Vagina (tissue), 2 donors: Measurements from ENCODE around the gene WFDC5. TPM values are rescaled to one million over a fixed set of nuclear protein-coding genes. Genes with fewer than 3 reads are reported as not detected.

ENCODE experiments used
- DNase-seq, 2 donors: peaks; one replicate each; pipeline ENCODE4 v3.0.0-alpha.2; 2017; ENCODE audit errors: extremely low spot score in 2 of 2
- H3K27ac ChIP-seq: fragments of 200-600 bp; sonication (generic); one replicate; pipeline ENCODE4 v1.5.1; 2019
- H3K27me3 ChIP-seq: fragments of 200-600 bp; sonication (generic); one replicate; pipeline ENCODE4 v1.5.1; 2019
- H3K36me3 ChIP-seq, 2 donors: fragments of 200-600 bp; sonication (generic); one replicate each; pipeline ENCODE4 v1.5.1; 2017 to 2019
- H3K4me1 ChIP-seq: fragments of 200-600 bp; sonication (generic); one replicate; pipeline ENCODE4 v1.5.1; 2019
- H3K4me3 ChIP-seq, 2 donors: fragments of 200-600 bp; sonication (generic); 1 replicate in 1 of 2; 2 replicates in 1 of 2; pipeline ENCODE4 v1.5.1; 2016 to 2019
- H3K9me3 ChIP-seq: fragments of 200-600 bp; sonication (generic); one replicate; pipeline ENCODE4 v1.5.1; 2019
- POLR2A ChIP-seq, 2 donors: fragments of 450-650 bp; IDR thresholded peaks; one replicate each; pipeline ENCODE4 v1.6.1; 2017; ENCODE audit warnings: antibody characterized with exemption in 2 of 2, mild to moderate bottlenecking in 2 of 2, moderate library complexity in 2 of 2
- POLR2AphosphoS5 ChIP-seq, 2 donors: sonication (generic); formaldehyde crosslinking; IDR thresholded peaks; one replicate each; pipeline ENCODE4 v1.9.0; 2017; ENCODE audit warnings: antibody characterized with exemption in 2 of 2, mild to moderate bottlenecking in 2 of 2, low read depth in 1 of 2; ENCODE audit not compliant: insufficient read depth in 1 of 2
- intact Hi-C: fragments of 100-400 bp; cut with DNase I; formaldehyde crosslinking; loops from one replicate; pipeline ENCODE4 v1.15.1; 2023
- total RNA-seq: library from RNA; depleted of rRNA; stranded (reverse); fragments of >200 nt; gene quantifications from one replicate; pipeline ENCODE4 v1.2.3, GENCODE V29; 2016
- TF ChIP-seq, protein P1 (sequence below), 3 experiments: fragments of 450-650 bp in 2 of 3; fragments of 200-600 bp in 1 of 3; sonication (generic) in 1 of 3; IDR thresholded peaks; one replicate each; pipeline ENCODE4 v1.5.1; 2017 to 2019; ENCODE audit warnings: antibody characterized with exemption in 3 of 3, mild to moderate bottlenecking in 2 of 3, moderate library complexity in 2 of 3

Gene WFDC5
- total RNA-seq, 1 donor from 2014 or later, result 6.1 TPM

GRCh38 chr20:45095805-45096238 is 19.2 kb downstream of the WFDC5 start:
- no peaks in the 10 kb centered on the region for H3K9me3 ChIP-seq
- peaks cover 6% of the 10 kb centered on the region for H3K27me3 ChIP-seq
- TF ChIP-seq, protein P1, sequence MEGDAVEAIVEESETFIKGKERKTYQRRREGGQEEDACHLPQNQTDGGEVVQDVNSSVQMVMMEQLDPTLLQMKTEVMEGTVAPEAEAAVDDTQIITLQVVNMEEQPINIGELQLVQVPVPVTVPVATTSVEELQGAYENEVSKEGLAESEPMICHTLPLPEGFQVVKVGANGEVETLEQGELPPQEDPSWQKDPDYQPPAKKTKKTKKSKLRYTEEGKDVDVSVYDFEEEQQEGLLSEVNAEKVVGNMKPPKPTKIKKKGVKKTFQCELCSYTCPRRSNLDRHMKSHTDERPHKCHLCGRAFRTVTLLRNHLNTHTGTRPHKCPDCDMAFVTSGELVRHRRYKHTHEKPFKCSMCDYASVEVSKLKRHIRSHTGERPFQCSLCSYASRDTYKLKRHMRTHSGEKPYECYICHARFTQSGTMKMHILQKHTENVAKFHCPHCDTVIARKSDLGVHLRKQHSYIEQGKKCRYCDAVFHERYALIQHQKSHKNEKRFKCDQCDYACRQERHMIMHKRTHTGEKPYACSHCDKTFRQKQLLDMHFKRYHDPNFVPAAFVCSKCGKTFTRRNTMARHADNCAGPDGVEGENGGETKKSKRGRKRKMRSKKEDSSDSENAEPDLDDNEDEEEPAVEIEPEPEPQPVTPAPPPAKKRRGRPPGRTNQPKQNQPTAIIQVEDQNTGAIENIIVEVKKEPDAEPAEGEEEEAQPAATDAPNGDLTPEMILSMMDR (IDR thresholded peaks at IDR 0.05), result peak in 1 of 3 experiments; percentile 38
- TF ChIP-seq POLR2AphosphoS5 (IDR thresholded peaks at IDR 0.05; ENCODE audit: insufficient read depth in 1 of 2, low read depth in 1 of 2), result no peak
- no peak for TF ChIP-seq POLR2A (IDR thresholded peaks at IDR 0.05)
- intact Hi-C loops, result loop anchor here (10.0 kb wide), 1 partner anchor 81 kb away; no protein-coding TSS in a partner anchor
- H3K4me3 ChIP-seq, result no peak overlapping the region
- no peak for DNase-seq
- peaks cover 3% of the 10 kb centered on the region for H3K4me1 ChIP-seq
- H3K27ac ChIP-seq, result no peak overlapping the region
- H3K36me3 ChIP-seq, result no peaks in the 10 kb centered on the region

DNA sequence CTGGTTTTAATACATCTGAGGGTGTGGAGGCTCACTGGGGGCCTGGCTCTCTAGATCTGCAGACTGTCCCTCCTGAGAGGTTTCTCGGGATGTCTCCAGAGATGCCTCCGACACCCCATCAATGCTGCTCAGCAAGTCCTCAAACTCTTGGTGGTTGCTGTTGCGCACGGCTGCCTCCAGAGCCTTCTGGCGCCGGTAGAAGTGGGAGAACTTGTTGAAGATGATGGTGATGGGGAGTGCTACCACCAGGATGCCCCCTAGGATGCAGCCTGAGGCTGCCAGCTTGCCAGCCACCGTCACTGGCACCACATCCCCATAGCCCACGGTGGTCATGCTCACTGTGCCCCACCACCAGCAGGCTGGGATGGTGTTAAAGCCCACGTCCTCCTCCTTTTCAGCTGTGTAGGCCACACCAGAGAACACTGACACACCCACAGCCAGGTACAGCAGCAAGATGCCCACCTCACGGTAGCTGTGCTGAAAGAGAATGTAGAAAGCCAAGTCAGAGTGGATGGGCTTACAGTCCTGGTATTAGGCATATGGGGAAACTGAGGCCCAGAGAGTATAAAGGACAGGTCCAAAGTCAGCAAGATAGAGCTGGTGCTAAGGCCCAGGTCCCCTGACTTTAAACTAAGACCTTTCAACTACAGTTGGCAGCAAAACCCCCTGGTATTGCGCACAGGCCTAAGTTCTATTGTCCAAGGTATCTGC is 20.0 kb downstream of the WFDC5 start:
- H3K4me1 ChIP-seq, result no peaks in the 10 kb centered on the region
- H3K36me3 ChIP-seq, result no peaks in the 10 kb centered on the region
- H3K27ac ChIP-seq, result no peak overlapping the region
- no peak overlapping the region for H3K4me3 ChIP-seq
- DNase-seq, result no peak
- intact Hi-C loops, result loop anchor here (10.0 kb wide), 1 partner anchor 80 kb away; no protein-coding TSS in a partner anchor
- H3K9me3 ChIP-seq, result no peaks in the 10 kb centered on the region
- peaks cover 6% of the 10 kb centered on the region for H3K27me3 ChIP-seq
- no peak for TF ChIP-seq POLR2AphosphoS5 (IDR thresholded peaks at IDR 0.05; ENCODE audit: insufficient read depth in 1 of 2, low read depth in 1 of 2)
- TF ChIP-seq, protein P1 (IDR thresholded peaks at IDR 0.05), result no peak
- TF ChIP-seq POLR2A (IDR thresholded peaks at IDR 0.05), result no peak

GRCh38 chr20:45094201-45094600 is 20.8 kb downstream of the WFDC5 start:
- no peak overlapping the region for H3K27ac ChIP-seq
- H3K36me3 ChIP-seq, result no peaks in the 10 kb centered on the region
- peaks cover 6% of the 10 kb centered on the region for H3K27me3 ChIP-seq
- intact Hi-C loops, result loop anchor here (10.0 kb wide), 1 partner anchor 79 kb away; no protein-coding TSS in a partner anchor
- H3K4me1 ChIP-seq, result no peaks in the 10 kb centered on the region
- H3K4me3 ChIP-seq, result no peak overlapping the region
- TF ChIP-seq POLR2A (IDR thresholded peaks at IDR 0.05) (no peak), POLR2AphosphoS5 (IDR thresholded peaks at IDR 0.05; ENCODE audit: insufficient read depth in 1 of 2, low read depth in 1 of 2) (no peak)
- TF ChIP-seq, protein P1 (IDR thresholded peaks at IDR 0.05), result no peak
- H3K9me3 ChIP-seq, result no peaks in the 10 kb centered on the region
- DNase-seq, result no peak

- Histone ChIP-seq H3K4me3 (no peak overlapping the region), H3K4me1 (peaks cover 7% of the 10 kb centered on the region), H3K36me3 (no peaks in the 10 kb centered on the region), H3K27ac (no peak overlapping the region), H3K9me3 (no peaks in the 10 kb centered on the region), H3K27me3 (peaks cover 5% of the 10 kb centered on the region)
- TF ChIP-seq POLR2AphosphoS5 (IDR thresholded peaks at IDR 0.05; ENCODE audit: insufficient read depth in 1 of 2, low read depth in 1 of 2), result no peak
- TF ChIP-seq, protein P1 (IDR thresholded peaks at IDR 0.05), result no peak
- no peak for TF ChIP-seq POLR2A (IDR thresholded peaks at IDR 0.05)
- DNase-seq, result no peak
- intact Hi-C loops, result loop anchor here (10.0 kb wide), 1 partner anchor 78 kb away; no protein-coding TSS in a partner anchor
These were observed 22.1 kb downstream of the WFDC5 start for GRCh38 chr20:45092898-45093297.

DNA sequence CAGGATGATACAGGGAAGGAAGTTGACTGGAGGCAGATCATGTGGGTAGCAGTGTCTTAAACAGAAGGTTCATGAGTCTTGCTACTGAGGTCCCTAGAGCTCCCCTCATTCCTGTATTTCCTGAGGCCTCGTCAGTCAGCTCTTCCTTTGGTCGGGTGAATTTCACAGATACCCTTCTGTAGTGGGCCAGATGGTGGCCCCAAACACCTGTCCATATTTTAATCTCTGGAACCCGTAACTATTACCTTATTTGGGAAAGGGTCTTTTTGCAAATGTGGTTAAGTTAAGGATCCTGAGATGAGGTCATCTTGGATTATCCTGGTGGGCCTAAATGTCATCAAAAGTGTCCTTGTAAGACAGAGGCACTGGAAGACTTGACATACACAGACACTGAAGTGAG is 23.6 kb downstream of the WFDC5 start:
- no peaks in the 10 kb centered on the region for H3K27me3 ChIP-seq
- intact Hi-C loops, result loop anchor here (10.0 kb wide), 1 partner anchor 77 kb away; no protein-coding TSS in a partner anchor
- H3K4me1 ChIP-seq, result peaks cover 11% of the 10 kb centered on the region
- no peak for TF ChIP-seq POLR2A (IDR thresholded peaks at IDR 0.05)
- TF ChIP-seq, protein P1 (IDR thresholded peaks at IDR 0.05), result no peak
- no peak for TF ChIP-seq POLR2AphosphoS5 (IDR thresholded peaks at IDR 0.05; ENCODE audit: insufficient read depth in 1 of 2, low read depth in 1 of 2)
- H3K9me3 ChIP-seq, result no peaks in the 10 kb centered on the region
- DNase-seq, result no peak
- no peak overlapping the region for H3K4me3 ChIP-seq
- no peaks in the 10 kb centered on the region for H3K36me3 ChIP-seq
- no peak overlapping the region for H3K27ac ChIP-seq
